ENCODE data around the gene DIDO1. TPM values are rescaled to one million over a fixed set of nuclear protein-coding genes. Genes with fewer than 3 reads are reported as not detected.

DIDO1 gene
- total RNA-seq, 2 experiments from 2014 or later = 45.9 to 47.4 TPM

DNA sequence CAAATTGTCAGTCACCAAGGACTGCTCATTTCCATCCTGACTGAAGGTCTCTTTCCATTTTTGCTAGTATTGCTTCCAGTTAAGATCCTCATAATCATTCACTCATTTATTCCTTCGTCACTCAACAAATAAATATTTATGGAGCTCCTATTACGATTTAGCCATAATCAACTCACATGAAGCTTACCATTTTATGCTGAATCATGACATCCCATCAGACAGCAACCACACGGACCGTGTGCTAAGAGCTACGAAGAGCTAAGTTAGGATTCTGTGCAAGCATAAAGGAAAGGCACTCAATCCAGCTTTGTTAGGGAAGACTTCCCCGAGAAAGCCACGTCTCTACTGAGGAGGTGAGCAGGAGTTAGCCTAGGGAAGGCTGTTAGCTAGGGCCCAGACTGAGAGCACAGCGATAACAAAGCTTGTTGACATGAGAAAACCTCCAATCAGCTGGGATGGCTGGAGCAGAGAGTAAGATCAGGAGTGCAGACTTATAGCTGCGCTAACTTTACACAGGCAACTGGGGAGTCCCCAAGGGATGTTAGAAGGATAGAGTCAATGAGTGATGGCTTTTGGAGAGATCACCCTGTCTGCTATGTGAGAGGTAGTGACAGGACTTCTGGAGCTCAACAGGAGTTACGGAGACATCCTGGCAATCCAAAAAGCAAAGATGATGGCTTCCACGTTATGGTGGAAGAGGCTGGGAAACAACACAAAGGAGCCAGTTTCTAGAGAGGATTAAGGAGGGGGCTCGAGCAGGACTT lies 9.1 kb upstream of the DIDO1 start:
- no peak for DNase-seq
- POLR2A ChIA-PET = interaction anchor here (1.2 to 7.2 kb wide), 5 partner anchors 8 to 19 kb away, joined by 3 to 243 read pairs (median 5); partner anchors contain the start of gene DIDO1
- TF ChIP-seq, protein P1, sequence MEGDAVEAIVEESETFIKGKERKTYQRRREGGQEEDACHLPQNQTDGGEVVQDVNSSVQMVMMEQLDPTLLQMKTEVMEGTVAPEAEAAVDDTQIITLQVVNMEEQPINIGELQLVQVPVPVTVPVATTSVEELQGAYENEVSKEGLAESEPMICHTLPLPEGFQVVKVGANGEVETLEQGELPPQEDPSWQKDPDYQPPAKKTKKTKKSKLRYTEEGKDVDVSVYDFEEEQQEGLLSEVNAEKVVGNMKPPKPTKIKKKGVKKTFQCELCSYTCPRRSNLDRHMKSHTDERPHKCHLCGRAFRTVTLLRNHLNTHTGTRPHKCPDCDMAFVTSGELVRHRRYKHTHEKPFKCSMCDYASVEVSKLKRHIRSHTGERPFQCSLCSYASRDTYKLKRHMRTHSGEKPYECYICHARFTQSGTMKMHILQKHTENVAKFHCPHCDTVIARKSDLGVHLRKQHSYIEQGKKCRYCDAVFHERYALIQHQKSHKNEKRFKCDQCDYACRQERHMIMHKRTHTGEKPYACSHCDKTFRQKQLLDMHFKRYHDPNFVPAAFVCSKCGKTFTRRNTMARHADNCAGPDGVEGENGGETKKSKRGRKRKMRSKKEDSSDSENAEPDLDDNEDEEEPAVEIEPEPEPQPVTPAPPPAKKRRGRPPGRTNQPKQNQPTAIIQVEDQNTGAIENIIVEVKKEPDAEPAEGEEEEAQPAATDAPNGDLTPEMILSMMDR (IDR thresholded peaks at IDR 0.05) = no peak
- Mint-ChIP-seq H3K36me3 (ENCODE audit: low read depth) (peaks cover 21% of the 10 kb centered on the region), H3K4me3 (no peak overlapping the region), H3K27me3 (no peaks in the 10 kb centered on the region), H3K4me1 (ENCODE audit: low read depth) (peaks cover 36% of the 10 kb centered on the region), H3K9me3 (no peaks in the 10 kb centered on the region), H3K27ac (no peak overlapping the region)
- no peak for ATAC-seq
- intact Hi-C loops (cut with micrococcal nuclease) = no loop called here
- CTCF ChIA-PET = interaction anchor here (0.6 to 5.9 kb wide), 10 partner anchors 9 to 57 kb away, joined by 3 to 47 read pairs (median 7); partner anchors contain the start of gene DIDO1

DNA sequence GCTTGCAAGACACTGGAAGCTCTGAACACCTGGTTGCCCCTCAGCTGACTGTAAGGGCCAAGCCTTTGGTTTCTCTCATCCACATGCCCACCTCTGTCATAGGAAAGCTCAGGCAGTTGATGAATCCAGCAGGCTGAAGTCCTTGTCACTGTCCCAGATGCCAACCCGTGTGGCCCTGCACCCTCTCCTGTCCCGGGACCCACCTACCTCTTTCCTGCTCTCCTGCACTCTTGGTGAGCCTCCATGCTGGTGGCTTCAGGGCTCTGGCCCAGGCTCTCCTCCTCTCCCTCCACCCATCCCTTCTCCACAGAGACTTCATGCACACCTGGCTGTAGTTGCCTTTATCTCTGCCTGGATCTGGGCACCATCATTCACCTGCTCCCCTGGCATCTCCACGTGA lies 7.7 kb upstream of the DIDO1 start:
- POLR2A ChIA-PET = interaction anchor here (1.3 to 7.2 kb wide), 2 partner anchors 9 to 14 kb away, joined by 5 to 243 read pairs; partner anchors contain the start of gene DIDO1
- no peak for DNase-seq

DNA sequence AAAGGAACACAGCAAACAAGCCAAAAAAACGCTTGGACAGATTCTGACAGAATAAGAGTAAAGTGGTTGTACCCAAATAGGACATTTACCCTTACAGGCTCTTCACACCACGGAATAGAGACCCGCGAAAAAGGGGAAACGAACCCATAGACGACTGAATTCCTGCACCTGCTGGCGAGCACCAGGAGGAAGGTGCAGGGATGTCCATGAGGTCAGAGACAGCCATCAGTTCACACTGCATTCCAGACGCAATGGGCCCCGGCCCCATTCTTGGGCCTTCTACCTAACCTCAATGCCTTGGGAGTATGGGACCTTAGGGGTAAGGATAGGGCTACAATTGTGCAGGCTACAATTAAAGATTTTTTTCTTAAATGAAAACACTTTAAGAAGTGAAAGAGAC lies 5.2 kb upstream of the DIDO1 start:
- POLR2A ChIA-PET = interaction anchor here (1.8 to 2.1 kb wide), 2 partner anchors 10 to 12 kb away, joined by 3 to 7 read pairs; no protein-coding TSS in a partner anchor
- H3K4me1 Mint-ChIP-seq (ENCODE audit: low read depth) = peaks cover 51% of the 10 kb centered on the region
- ATAC-seq (no peak), DNase-seq (no peak)
- H3K27ac Mint-ChIP-seq = no peak overlapping the region
- no peaks in the 10 kb centered on the region for H3K27me3 Mint-ChIP-seq
- intact Hi-C loops (cut with micrococcal nuclease) = no loop called here
- H3K36me3 Mint-ChIP-seq (ENCODE audit: low read depth) = peaks cover 17% of the 10 kb centered on the region
- no peak overlapping the region for H3K4me3 Mint-ChIP-seq
- CTCF ChIA-PET = interaction anchor here (2.1 kb wide), 1 partner anchor 31 kb away, joined by 8 read pairs; no protein-coding TSS in a partner anchor
- H3K9me3 Mint-ChIP-seq = no peaks in the 10 kb centered on the region
- TF ChIP-seq, protein P1 (IDR thresholded peaks at IDR 0.05) = no peak

More for the DNA sequence above, 7.7 kb upstream of the DIDO1 start:
- intact Hi-C loops (cut with micrococcal nuclease) = no loop called here
- Mint-ChIP-seq H3K27ac (no peak overlapping the region), H3K27me3 (no peaks in the 10 kb centered on the region), H3K36me3 (ENCODE audit: low read depth) (peaks cover 24% of the 10 kb centered on the region), H3K4me1 (ENCODE audit: low read depth) (peaks cover 35% of the 10 kb centered on the region), H3K9me3 (no peaks in the 10 kb centered on the region), H3K4me3 (no peak overlapping the region)
- ATAC-seq = no peak
- TF ChIP-seq, protein P1 (IDR thresholded peaks at IDR 0.05) = no peak
- CTCF ChIA-PET = interaction anchor here (1.9 to 5.9 kb wide), 4 partner anchors 9 to 33 kb away, joined by 6 to 47 read pairs (median 12); no protein-coding TSS in a partner anchor

DNA sequence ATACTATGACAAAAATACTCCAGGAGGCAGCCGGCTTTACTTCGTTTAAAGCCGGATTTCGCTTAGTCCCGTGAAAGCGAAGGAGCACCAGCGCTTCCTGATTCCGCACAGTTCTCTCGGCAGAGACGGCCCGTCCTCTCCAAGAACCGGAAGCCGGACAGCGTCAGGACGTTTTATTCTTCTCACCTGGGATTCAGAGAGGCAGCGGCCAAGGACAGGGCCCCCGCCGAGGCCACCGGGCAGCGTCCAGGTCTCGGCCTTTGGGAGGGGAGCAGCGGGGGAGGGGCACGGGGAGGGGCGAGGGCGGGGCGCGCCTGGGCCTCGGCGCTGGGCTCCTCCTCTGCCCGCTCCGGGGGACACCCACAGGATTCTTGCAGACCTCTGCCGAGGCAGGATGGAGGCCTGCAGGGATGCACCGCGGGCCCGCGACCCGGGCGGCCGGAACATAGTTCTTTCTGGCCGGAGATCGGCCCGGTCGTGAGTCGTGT lies 2.8 kb upstream of the DIDO1 start:
- H3K27ac Mint-ChIP-seq = peak overlapping the region; percentile 43

More for the DNA sequence above, 2.8 kb upstream of the DIDO1 start:
- TF ChIP-seq, protein P1 (IDR thresholded peaks at IDR 0.05) = no peak
- no peaks in the 10 kb centered on the region for H3K9me3 Mint-ChIP-seq
- H3K27me3 Mint-ChIP-seq = no peaks in the 10 kb centered on the region
- POLR2A ChIA-PET = interaction anchor here (1.0 to 17.8 kb wide), 3 partner anchors 8 to 82 kb away, joined by 3 to 243 read pairs (median 45); partner anchors contain the start of gene GID8
- peak overlapping the region; percentile 88 for H3K4me3 Mint-ChIP-seq
- H3K4me1 Mint-ChIP-seq (ENCODE audit: low read depth) = peaks cover 58% of the 10 kb centered on the region
- CTCF ChIA-PET = interaction anchor here (1.3 kb wide), 1 partner anchor 20 kb away, joined by 3 read pairs; no protein-coding TSS in a partner anchor
- DNase-seq (peak; percentile 56), ATAC-seq (peak; percentile 34)
- intact Hi-C loops (cut with micrococcal nuclease) = no loop called here
- H3K36me3 Mint-ChIP-seq (ENCODE audit: low read depth) = peaks cover 31% of the 10 kb centered on the region
